Measurements from ENCODE around the gene FBXO42.
"Not testable (repeated sequence)": the region's sequence is repeated elsewhere in the genome, so short reads cannot be mapped to it uniquely, and the experiment has no call there.

Gene FBXO42

DNA sequence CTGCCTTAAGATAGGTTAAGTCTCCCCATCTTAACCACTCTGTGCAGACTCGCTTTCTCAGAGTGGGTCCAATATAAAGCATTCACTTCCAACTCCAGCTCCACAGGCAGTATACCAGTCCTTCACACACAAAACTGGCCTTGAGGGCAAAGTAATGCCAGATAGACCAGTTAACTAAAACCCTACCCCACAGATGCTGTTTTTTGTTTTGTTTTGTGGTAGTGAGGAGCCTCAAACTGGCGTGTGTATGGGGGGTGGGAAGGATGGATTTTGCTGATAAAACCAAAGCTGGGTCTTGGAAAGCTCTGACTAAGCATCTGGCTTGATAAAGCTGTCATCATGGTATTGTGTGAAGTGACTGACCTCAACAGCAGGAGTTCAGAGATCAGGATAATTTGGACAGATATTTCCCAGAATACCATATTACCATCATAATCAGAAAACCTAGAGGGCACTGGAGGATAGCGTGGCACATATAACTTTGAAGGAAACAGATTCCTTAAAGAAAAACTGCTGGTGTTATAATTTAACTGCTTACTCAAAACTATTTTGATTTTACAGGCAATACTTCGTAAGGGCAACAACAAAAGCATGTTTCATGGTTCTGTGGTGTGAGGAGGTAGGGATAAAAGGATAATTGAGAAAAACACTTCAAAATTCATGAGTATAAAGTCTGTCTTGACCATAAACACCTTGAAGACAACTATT is 85.7 kb downstream of the FBXO42 start:
- peaks cover 17% of the 10 kb centered on the region for H3K4me1 ChIP-seq (ENCODE audit: control insufficient read depth, insufficient read depth, low read length)
- no peak overlapping the region for H3K9ac ChIP-seq (ENCODE audit: low read length)
- no peaks in the 10 kb centered on the region for H3K36me3 ChIP-seq (ENCODE audit: control insufficient read depth, insufficient read depth, low read length)
- H3K27me3 ChIP-seq (ENCODE audit: control insufficient read depth, insufficient read depth, low read length) = no peaks in the 10 kb centered on the region
- no peaks in the 10 kb centered on the region for H3K9me3 ChIP-seq (ENCODE audit: control insufficient read depth, low read length)
- H3K4me3 ChIP-seq (ENCODE audit: low read length) = no peak overlapping the region

DNA sequence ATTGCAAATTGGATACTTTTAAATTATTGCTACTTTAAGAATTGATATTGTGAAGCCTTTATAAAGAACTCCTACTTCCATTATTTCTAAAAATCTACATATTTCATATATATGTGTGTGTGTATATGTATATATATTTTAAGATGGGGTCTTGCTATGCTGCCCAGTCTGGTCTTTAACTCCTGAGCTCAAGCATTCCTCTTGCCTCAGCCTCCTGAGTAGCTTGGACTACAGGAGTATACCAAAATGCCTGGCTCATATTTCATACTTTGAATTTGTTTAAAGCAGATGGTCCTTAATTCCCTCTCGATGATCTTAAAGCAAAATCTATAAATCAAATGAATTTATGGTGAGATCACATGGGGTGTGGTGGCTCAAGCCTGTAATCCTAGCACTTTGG is 90.2 kb downstream of the FBXO42 start:
- no peak overlapping the region for H3K9ac ChIP-seq (ENCODE audit: low read length)
- H3K4me3 ChIP-seq (ENCODE audit: low read length) = no peak overlapping the region
- H3K36me3 ChIP-seq (ENCODE audit: control insufficient read depth, insufficient read depth, low read length) = no peaks in the 10 kb centered on the region
- H3K4me1 ChIP-seq (ENCODE audit: control insufficient read depth, insufficient read depth, low read length) = peaks cover 6% of the 10 kb centered on the region
- H3K27me3 ChIP-seq (ENCODE audit: control insufficient read depth, insufficient read depth, low read length) = no peaks in the 10 kb centered on the region
- no peaks in the 10 kb centered on the region for H3K9me3 ChIP-seq (ENCODE audit: control insufficient read depth, low read length)

DNA sequence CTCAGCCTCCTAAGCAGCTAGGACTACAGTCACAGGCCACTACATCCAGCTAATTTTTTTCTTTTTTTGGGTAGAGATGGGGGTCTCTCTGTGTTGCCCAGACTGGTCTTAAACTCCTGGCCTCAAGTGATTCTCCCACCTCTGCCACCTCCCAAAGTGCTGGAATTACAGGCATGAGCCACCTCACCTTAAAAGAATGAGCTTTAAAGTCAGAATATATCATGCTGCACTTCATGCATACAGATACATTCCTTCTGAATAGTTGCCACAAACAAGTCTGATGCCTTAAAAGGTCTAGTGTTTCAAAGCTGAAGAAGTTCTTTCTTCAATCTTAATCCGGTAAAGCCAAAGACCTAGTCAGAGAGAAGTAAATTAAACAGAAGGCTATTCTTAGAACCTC is 91.5 kb downstream of the FBXO42 start:
- no peaks in the 10 kb centered on the region for H3K27me3 ChIP-seq (ENCODE audit: control insufficient read depth, insufficient read depth, low read length)
- H3K4me1 ChIP-seq (ENCODE audit: control insufficient read depth, insufficient read depth, low read length) = no peaks in the 10 kb centered on the region
- no peak overlapping the region for H3K4me3 ChIP-seq (ENCODE audit: low read length)
- no peaks in the 10 kb centered on the region for H3K9me3 ChIP-seq (ENCODE audit: control insufficient read depth, low read length)
- H3K9ac ChIP-seq (ENCODE audit: low read length) = no peak overlapping the region
- H3K36me3 ChIP-seq (ENCODE audit: control insufficient read depth, insufficient read depth, low read length) = no peaks in the 10 kb centered on the region

DNA sequence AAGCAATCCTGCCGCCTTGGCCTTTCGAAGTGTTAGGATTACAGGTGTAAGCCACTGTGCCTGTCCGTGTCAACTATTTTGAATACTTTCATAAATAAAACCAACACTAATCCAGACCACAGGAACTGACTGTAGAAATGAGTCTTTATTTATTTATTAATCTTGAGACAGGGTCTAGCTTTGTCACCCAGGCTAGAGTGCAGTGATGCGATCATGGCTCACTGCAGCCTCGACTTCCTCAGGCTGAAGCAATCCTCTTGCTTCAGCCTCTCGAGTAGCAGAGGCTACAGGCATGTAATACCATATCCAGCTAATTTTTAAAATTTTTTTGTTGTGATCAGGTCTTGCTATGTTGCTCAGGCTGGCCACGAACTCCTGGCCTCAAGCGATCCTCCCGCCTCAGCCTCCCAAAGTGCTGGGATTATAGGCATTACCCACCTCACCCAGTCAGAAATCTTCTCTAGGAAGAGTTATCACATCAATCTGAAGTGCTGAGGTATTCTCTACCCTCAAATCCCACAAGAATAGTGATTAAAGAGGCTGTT is 93.6 kb downstream of the FBXO42 start:
- H3K4me1 ChIP-seq (ENCODE audit: control insufficient read depth, insufficient read depth, low read length) = no peaks in the 10 kb centered on the region
- no peak overlapping the region for H3K9ac ChIP-seq (ENCODE audit: low read length)
- no peaks in the 10 kb centered on the region for H3K9me3 ChIP-seq (ENCODE audit: control insufficient read depth, low read length)

DNA sequence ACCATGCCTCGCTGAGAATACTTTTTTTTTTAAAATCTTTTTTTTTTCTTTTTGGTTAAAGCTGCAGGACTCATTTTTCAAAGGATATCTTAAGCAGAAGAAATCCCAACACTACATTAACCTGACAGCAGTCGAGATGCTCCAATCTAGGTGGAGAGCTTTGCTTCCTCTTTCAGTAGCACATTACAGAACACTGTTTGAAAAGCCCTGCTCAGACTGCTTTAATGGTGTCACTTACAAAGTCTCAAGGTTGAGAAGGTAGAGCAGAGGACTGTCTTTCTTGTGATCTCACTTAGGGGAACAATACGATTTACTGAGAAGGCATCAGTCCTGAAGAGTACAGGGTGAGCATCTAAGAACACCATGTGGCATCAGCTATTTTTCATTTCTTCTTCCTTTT is 94.3 kb downstream of the FBXO42 start:
- H3K36me3 ChIP-seq (ENCODE audit: control insufficient read depth, insufficient read depth, low read length) = no peaks in the 10 kb centered on the region
- H3K9me3 ChIP-seq (ENCODE audit: control insufficient read depth, low read length) = no peaks in the 10 kb centered on the region
- H3K4me1 ChIP-seq (ENCODE audit: control insufficient read depth, insufficient read depth, low read length) = no peaks in the 10 kb centered on the region
- H3K4me3 ChIP-seq (ENCODE audit: low read length) = no peak overlapping the region
- H3K9ac ChIP-seq (ENCODE audit: low read length) = no peak overlapping the region
- no peaks in the 10 kb centered on the region for H3K27me3 ChIP-seq (ENCODE audit: control insufficient read depth, insufficient read depth, low read length)

More for the DNA sequence above, 93.6 kb downstream of the FBXO42 start:
- H3K4me3 ChIP-seq (ENCODE audit: low read length) = no peak overlapping the region
- H3K36me3 ChIP-seq (ENCODE audit: control insufficient read depth, insufficient read depth, low read length) = no peaks in the 10 kb centered on the region
- no peaks in the 10 kb centered on the region for H3K27me3 ChIP-seq (ENCODE audit: control insufficient read depth, insufficient read depth, low read length)

DNA sequence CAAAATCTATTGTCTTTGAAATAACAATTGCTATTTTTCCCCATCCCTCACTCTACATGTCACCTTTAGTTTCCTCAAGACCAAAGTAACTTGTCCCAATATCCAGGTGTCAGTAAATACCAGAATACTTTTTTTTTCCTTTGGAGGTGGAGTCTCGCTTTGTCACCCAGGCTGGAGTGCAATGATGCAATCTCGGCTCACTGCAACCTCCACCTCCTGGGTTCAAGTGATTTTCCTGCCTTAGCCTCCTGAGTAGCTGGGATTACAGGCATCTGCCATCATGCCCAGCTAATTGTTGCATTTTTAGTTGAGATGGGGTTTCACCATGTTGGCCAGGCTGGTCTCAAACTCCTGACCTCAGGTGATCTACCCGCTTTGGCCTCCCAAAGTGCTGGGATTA is 94.7 kb downstream of the FBXO42 start:
- not testable (repeated sequence) for H3K27me3 ChIP-seq (ENCODE audit: control insufficient read depth, insufficient read depth, low read length); H3K9me3 ChIP-seq (ENCODE audit: control insufficient read depth, low read length); H3K4me1 ChIP-seq (ENCODE audit: control insufficient read depth, insufficient read depth, low read length); H3K4me3 ChIP-seq (ENCODE audit: low read length); H3K9ac ChIP-seq (ENCODE audit: low read length); H3K36me3 ChIP-seq (ENCODE audit: control insufficient read depth, insufficient read depth, low read length)

DNA sequence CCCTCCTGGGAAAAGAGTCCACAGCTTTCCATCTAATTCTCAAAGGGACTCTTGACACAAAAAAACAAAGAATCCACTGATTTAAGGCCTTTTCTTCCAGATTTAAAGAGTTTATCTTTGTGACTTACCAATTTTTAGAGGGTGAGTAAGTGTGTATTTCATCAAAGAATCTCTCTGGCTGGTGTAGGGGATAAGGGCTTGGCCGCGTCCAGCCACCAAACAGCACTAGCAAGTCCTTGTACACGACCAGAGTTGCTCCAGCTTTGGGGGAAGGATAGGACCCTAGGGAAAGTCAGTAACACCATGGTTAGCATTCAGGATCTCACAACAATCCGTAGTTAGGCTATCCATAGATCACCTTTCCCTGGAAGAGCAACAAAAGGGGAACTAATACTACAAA is 95.8 kb downstream of the FBXO42 start:
- Histone ChIP-seq H3K4me3 (ENCODE audit: low read length) (no peak overlapping the region), H3K4me1 (ENCODE audit: control insufficient read depth, insufficient read depth, low read length) (no peaks in the 10 kb centered on the region), H3K9me3 (ENCODE audit: control insufficient read depth, low read length) (no peaks in the 10 kb centered on the region), H3K9ac (ENCODE audit: low read length) (no peak overlapping the region), H3K36me3 (ENCODE audit: control insufficient read depth, insufficient read depth, low read length) (no peaks in the 10 kb centered on the region), H3K27me3 (ENCODE audit: control insufficient read depth, insufficient read depth, low read length) (no peaks in the 10 kb centered on the region)

DNA sequence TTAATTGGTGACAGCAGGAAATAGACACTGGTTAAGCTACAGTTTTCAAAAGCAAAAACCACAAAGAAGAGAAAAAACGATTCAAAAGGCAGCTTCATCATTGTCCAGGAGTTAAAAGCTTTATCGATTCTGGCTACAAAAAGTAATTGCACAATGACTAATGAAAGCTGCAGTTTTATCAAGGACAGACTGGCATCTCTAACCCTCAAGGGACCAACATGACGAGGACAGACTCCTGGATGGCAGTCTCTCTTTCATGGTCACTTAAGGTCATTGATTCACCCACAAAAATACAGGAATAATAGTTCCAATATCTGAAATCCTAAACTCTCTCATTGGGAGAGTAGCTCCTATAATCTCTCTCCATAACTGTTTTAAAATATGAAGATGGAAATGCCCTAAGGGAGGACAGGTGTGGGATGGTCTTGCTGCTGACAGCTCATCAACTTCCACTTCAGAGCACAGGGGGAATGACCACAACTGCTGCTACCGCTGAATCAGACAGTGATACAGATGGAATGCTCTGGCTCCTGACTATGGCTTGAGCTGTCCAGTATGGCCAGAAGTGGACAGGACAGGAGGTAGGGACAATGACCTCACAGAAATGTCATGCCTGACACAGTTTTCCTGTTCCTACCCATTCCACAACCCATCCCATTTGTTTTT is 97.9 kb downstream of the FBXO42 start:
- H3K9ac ChIP-seq (ENCODE audit: low read length) = no peak overlapping the region
- no peaks in the 10 kb centered on the region for H3K27me3 ChIP-seq (ENCODE audit: control insufficient read depth, insufficient read depth, low read length)
- H3K9me3 ChIP-seq (ENCODE audit: control insufficient read depth, low read length) = no peaks in the 10 kb centered on the region
- H3K36me3 ChIP-seq (ENCODE audit: control insufficient read depth, insufficient read depth, low read length) = no peaks in the 10 kb centered on the region
- H3K4me1 ChIP-seq (ENCODE audit: control insufficient read depth, insufficient read depth, low read length) = peaks cover 12% of the 10 kb centered on the region
- no peak overlapping the region for H3K4me3 ChIP-seq (ENCODE audit: low read length)

DNA sequence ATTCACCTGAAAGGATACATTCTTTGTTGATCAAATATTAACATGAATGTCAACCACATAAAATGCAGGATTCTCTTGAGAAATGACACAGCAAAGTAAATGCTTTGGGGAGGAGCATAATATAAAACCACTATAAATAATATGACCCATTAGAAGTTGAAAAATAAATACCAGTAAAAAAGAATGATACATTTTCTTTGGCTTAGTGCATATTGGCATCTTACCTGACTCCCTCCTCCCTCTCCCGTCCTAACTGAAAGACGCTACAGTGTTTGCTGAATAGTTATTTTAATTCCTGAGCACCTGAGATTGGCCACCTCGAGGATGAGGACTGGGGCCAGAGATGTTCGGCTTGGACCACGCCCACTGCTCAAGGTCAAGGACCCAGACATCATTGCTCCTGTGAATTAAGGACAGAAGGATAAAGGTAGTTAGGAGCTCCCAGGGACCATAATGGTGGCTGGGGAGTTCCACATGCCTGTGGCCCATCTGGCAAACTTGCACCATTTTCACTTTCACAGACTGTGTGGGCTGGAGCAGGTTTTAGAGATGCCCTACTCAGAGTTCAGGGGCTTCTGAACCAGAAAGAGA is 98.9 kb downstream of the FBXO42 start:
- Histone ChIP-seq H3K9ac (ENCODE audit: low read length) (no peak overlapping the region), H3K4me3 (ENCODE audit: low read length) (no peak overlapping the region), H3K4me1 (ENCODE audit: control insufficient read depth, insufficient read depth, low read length) (peaks cover 18% of the 10 kb centered on the region), H3K9me3 (ENCODE audit: control insufficient read depth, low read length) (no peaks in the 10 kb centered on the region), H3K36me3 (ENCODE audit: control insufficient read depth, insufficient read depth, low read length) (no peaks in the 10 kb centered on the region), H3K27me3 (ENCODE audit: control insufficient read depth, insufficient read depth, low read length) (no peaks in the 10 kb centered on the region)

DNA sequence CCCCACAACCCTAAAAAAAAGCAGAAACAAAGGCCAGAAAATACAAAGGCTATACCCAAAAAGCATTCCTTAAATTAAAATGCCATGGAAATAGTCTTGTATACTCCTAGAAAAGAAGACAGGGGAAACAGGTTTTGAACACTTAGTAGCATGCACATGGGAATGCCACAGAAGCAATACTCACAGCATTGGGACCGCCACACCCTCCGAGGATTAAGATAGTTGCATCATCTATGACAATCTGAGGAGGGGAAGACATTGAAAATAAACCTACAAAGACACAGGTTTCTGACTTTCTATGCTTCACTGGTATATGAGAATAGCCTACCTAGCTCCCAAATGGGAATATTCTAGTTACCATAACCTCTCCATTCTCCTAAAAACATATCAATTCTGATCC is 99.4 kb downstream of the FBXO42 start:
- Histone ChIP-seq H3K4me3 (ENCODE audit: low read length) (no peak overlapping the region), H3K9ac (ENCODE audit: low read length) (no peak overlapping the region), H3K4me1 (ENCODE audit: control insufficient read depth, insufficient read depth, low read length) (peaks cover 23% of the 10 kb centered on the region), H3K27me3 (ENCODE audit: control insufficient read depth, insufficient read depth, low read length) (no peaks in the 10 kb centered on the region), H3K9me3 (ENCODE audit: control insufficient read depth, low read length) (no peaks in the 10 kb centered on the region), H3K36me3 (ENCODE audit: control insufficient read depth, insufficient read depth, low read length) (no peaks in the 10 kb centered on the region)

DNA sequence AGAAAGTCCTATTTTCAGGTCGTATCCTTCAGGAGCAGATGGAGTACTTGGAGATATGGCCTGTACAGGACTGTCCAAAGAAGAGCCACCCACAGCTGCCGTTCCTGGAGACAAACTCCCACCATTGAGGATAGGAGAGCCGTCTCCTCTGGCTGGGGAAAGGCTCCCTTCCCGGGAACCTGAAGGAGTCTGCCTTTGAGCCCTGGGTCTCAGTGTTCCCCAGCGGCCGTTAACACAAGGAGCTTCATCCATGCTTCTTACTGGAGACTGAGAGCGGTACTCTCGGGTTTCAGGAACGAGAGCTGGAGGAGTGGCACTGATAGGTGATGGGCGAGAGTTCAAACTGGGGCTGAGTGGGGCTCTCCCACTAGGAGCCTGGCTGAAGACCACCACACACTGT is 100.9 kb downstream of the FBXO42 start:
- Histone ChIP-seq H3K9ac (ENCODE audit: low read length) (no peak overlapping the region), H3K4me3 (ENCODE audit: low read length) (no peak overlapping the region), H3K27me3 (ENCODE audit: control insufficient read depth, insufficient read depth, low read length) (no peaks in the 10 kb centered on the region), H3K4me1 (ENCODE audit: control insufficient read depth, insufficient read depth, low read length) (peaks cover 27% of the 10 kb centered on the region), H3K9me3 (ENCODE audit: control insufficient read depth, low read length) (no peaks in the 10 kb centered on the region), H3K36me3 (ENCODE audit: control insufficient read depth, insufficient read depth, low read length) (no peaks in the 10 kb centered on the region)

DNA sequence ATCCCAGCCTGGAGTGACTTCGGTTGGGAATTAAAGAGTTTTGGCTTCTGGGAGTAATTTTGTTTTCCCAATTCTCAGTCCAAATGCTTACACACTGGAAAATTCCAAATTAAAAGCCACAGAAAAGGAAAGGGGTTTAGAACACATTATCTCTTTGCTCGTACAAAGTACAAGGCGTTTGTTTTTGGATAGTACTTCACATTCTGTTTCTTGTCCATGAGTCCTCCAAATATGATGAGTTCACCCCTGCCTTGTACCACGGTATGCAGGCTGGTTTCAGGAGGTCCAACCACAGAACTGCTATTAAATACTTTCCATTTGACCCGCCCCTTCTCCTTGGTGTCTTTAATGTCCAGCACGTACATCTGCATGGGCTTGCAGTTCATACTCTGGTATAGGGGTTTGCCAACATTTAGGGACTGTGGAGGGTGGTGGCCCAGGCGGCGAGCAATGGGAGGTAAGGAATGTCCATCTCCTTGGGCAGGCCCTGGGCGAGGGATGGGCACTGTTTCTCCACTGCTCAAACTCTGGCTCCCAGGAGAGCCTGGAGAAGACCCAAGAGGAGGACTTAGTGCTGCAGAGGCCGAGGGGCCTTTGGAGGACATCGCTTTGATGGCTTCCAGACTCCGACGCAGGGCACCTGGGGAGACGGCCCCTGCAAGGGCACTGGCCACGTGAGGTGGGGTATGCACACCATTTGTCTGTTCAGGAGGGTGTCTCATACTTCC is 101.6 kb downstream of the FBXO42 start:
- Histone ChIP-seq H3K36me3 (ENCODE audit: control insufficient read depth, insufficient read depth, low read length) (no peaks in the 10 kb centered on the region), H3K4me1 (ENCODE audit: control insufficient read depth, insufficient read depth, low read length) (peaks cover 27% of the 10 kb centered on the region), H3K9ac (ENCODE audit: low read length) (no peak overlapping the region)

More for the DNA sequence above, 101.6 kb downstream of the FBXO42 start:
- Histone ChIP-seq H3K9me3 (ENCODE audit: control insufficient read depth, low read length) (no peaks in the 10 kb centered on the region), H3K4me3 (ENCODE audit: low read length) (no peak overlapping the region), H3K27me3 (ENCODE audit: control insufficient read depth, insufficient read depth, low read length) (no peaks in the 10 kb centered on the region)
